ENCODE data around the gene ZDHHC9. TPM values are rescaled to one million over a fixed set of nuclear protein-coding genes. Genes with fewer than 3 reads are reported as not detected.

Gene ZDHHC9
- total RNA-seq, 4 donors from 2014 or later, result 16.5 to 78.3 (median 60.6) TPM

- H3K36me3 ChIP-seq, result no peaks in the 10 kb centered on the region
- no peak for DNase-seq
- H3K27ac ChIP-seq, result no peak overlapping the region
- H3K4me3 ChIP-seq, result no peak overlapping the region
- no peaks in the 10 kb centered on the region for H3K27me3 ChIP-seq
- peaks cover 0 to 6% (median 0%) of the 10 kb centered on the region in 4 donors for H3K4me1 ChIP-seq
- no peaks in the 10 kb centered on the region for H3K9me3 ChIP-seq
- TF ChIP-seq CTCF (IDR thresholded peaks at IDR 0.05), result no peak
- no peak for TF ChIP-seq POLR2A (IDR thresholded peaks at IDR 0.05)
Measured at GRCh38 chrX:129763666-129764065, 80.0 kb downstream of the ZDHHC9 start.

DNA sequence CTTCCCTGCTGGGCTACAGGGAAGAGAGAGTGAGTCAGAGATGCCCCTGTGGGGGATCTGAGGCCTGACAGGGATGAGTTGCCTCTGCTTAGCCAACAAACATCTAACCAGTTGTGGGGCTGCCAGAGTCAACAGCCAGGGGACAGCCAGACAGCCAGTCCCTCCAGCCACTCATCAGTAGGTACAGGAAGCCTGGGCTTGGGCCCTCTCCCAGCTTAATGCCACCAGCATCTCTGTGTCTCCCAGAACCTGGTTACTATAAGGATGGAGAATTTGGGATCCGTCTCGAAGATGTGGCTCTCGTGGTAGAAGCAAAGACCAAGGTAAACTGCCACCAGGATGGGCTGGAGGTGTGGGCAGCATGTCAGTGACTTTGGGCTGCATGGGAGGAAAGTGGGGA lies 81.2 kb downstream of the ZDHHC9 start:
- Histone ChIP-seq H3K4me1 (peaks cover 0 to 8% (median 0%) of the 10 kb centered on the region in 4 donors), H3K4me3 (no peak overlapping the region), H3K36me3 (no peaks in the 10 kb centered on the region), H3K27me3 (no peaks in the 10 kb centered on the region), H3K27ac (no peak overlapping the region), H3K9me3 (no peaks in the 10 kb centered on the region)
- DNase-seq, result no peak
- no peak for TF ChIP-seq CTCF (IDR thresholded peaks at IDR 0.05)
- no peak for TF ChIP-seq POLR2A (IDR thresholded peaks at IDR 0.05)

DNA sequence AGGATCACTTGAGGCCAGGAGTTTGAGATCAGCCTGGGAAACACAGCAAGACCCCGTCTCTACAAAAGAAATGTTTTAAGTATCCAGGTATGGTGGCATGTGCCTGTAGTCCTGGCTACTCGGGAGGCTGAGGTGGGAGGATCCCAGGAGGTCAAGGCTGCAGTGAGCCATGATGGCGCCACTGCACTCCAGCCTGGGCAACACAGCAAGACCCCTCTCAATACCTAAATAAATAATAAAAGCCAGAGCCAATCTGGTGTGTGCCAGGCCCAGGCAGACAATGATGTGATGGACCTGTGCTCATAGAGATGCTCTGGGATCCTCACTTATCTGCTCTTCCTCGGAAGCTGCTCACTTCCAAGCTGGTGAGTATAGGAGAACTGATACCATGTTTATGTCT lies 82.1 kb downstream of the ZDHHC9 start:
- no peak for DNase-seq
- no peaks in the 10 kb centered on the region for H3K27me3 ChIP-seq
- H3K27ac ChIP-seq, result no peak overlapping the region
- no peak for TF ChIP-seq CTCF (IDR thresholded peaks at IDR 0.05)
- TF ChIP-seq POLR2A (IDR thresholded peaks at IDR 0.05), result no peak
- H3K4me3 ChIP-seq, result no peak overlapping the region
- no peaks in the 10 kb centered on the region for H3K36me3 ChIP-seq
- H3K9me3 ChIP-seq, result no peaks in the 10 kb centered on the region
- peaks cover 0 to 8% (median 0%) of the 10 kb centered on the region in 4 donors for H3K4me1 ChIP-seq

DNA sequence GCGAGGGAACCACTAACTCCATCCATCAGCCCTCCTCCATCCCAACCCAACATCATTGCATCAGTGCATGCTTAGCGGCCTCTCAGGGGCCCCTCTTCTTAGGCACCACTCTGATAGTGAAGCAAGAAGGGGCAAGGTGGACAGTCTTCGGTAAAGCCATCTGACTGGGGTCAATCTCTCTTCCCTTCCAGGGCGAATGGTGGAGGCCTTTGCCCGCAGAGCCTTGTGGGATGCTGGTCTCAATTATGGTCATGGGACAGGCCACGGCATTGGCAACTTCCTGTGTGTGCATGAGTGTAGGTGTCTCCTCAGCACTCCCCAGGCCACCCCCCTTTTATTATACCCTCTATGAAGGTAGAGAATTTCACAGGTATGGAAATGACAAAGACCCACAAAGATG lies 82.7 kb downstream of the ZDHHC9 start:
- Histone ChIP-seq H3K4me3 (no peak overlapping the region), H3K4me1 (peaks cover 0 to 8% (median 0%) of the 10 kb centered on the region in 4 donors), H3K27me3 (no peaks in the 10 kb centered on the region), H3K9me3 (no peaks in the 10 kb centered on the region), H3K36me3 (no peaks in the 10 kb centered on the region), H3K27ac (no peak overlapping the region)
- DNase-seq, result no peak
- TF ChIP-seq CTCF (IDR thresholded peaks at IDR 0.05), result no peak
- no peak for TF ChIP-seq POLR2A (IDR thresholded peaks at IDR 0.05)

DNA sequence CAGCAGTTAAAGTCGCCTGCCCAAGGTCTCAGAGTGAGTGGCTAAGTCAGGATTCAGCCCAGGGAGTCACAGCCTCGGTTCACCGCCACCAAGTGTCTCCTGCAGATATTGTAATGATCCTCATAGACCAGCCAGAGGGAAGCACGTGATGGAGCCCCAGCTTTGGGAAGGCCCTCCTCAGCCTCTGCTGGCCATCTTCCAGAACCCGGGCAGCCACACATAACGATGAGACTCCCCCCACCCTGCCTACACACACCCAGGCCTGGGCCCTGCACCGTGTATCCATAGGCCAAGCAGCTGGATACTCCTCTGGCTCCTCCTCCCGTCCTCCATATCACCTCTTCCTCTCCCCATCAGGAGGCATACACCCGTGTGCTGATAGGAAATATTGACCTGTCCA lies 83.5 kb downstream of the ZDHHC9 start:
- Histone ChIP-seq H3K27me3 (no peaks in the 10 kb centered on the region), H3K36me3 (no peaks in the 10 kb centered on the region), H3K4me3 (no peak overlapping the region), H3K4me1 (peaks cover 0 to 8% (median 0%) of the 10 kb centered on the region in 4 donors), H3K9me3 (no peaks in the 10 kb centered on the region), H3K27ac (peak overlapping the region in 2 of 4 donors; percentile 46 to 69)
- DNase-seq, result no peak
- no peak for TF ChIP-seq POLR2A (IDR thresholded peaks at IDR 0.05)
- no peak for TF ChIP-seq CTCF (IDR thresholded peaks at IDR 0.05)

DNA sequence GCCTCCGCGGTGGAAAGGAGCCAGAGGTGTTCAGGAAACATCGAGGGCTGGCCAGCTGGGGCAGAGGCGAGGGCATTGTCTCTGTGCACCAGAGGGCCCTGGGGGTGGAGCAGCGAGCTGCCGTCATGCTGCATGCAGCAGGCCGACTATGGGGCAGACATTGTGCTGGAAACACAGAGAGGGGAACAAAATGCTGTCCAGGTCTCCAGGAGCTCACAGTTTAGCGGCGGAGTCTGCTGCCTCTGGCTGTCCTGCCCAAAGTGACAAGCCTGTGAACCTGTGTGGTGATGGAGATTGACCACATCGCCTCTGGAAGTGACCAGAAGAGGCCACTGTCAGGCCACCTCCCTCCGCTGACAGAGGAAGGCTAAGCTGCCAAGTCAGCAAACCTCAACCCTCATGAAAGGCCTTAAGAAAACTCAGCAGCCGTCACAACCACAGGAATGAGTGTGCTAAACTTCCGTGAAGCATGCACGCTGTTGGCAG lies 84.1 kb downstream of the ZDHHC9 start:
- Histone ChIP-seq H3K9me3 (no peaks in the 10 kb centered on the region), H3K27ac (peak overlapping the region in 3 of 4 donors; percentile 32 to 69 (median 44)), H3K4me1 (peaks cover 0 to 8% (median 0%) of the 10 kb centered on the region in 4 donors), H3K36me3 (no peaks in the 10 kb centered on the region), H3K27me3 (no peaks in the 10 kb centered on the region), H3K4me3 (no peak overlapping the region)
- DNase-seq, result peak in 2 of 3 donors; percentile 53 to 74
- TF ChIP-seq CTCF (IDR thresholded peaks at IDR 0.05) (peak in 1 of 6 experiments; percentile 16), POLR2A (IDR thresholded peaks at IDR 0.05) (no peak)

All from Peyer's patch (tissue), 4 donors.